ENCODE data around the gene KCTD2.
"Not testable (repeated sequence)": the region's sequence is repeated elsewhere in the genome, so short reads cannot be mapped to it uniquely, and the experiment has no call there.

Gene KCTD2

DNA sequence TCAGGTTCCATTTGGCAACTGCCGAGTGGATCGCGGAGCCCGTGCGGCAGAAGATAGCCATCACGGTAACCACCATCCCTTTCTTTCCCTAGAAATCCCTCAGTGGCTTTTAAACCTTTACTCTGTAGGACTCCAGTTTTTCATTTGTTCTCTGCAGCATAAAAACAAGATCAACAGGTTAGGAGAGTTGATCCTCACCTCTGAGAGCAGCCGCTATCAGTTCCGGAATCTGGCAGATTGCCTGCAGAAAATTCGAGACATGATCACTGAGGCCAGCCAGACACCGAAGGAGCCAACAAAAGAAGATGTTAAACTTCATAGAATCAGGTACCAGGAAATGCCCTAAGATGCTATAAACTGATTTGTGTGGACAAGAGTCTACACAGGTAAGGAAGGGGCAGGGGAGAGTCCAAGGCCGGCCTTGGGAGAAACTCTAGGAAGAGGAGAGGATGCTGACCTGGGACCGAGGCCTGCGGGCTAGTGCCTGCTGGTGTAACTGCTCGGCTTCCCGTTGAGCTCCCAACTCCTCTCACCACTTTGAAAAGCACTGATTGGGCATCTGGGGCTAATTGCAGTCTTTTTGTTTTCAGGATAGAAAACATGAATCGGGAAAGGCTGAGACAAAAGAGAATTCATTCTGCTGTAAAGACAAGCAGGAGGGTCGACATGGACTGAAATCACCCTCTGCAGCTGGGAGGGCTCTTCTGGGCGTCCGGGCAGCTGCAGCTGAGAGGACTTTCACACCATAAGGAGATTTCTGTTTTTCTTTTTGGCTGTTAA, 26.5 kb upstream of the KCTD2 start:
- DNase-seq: no peak

DNA sequence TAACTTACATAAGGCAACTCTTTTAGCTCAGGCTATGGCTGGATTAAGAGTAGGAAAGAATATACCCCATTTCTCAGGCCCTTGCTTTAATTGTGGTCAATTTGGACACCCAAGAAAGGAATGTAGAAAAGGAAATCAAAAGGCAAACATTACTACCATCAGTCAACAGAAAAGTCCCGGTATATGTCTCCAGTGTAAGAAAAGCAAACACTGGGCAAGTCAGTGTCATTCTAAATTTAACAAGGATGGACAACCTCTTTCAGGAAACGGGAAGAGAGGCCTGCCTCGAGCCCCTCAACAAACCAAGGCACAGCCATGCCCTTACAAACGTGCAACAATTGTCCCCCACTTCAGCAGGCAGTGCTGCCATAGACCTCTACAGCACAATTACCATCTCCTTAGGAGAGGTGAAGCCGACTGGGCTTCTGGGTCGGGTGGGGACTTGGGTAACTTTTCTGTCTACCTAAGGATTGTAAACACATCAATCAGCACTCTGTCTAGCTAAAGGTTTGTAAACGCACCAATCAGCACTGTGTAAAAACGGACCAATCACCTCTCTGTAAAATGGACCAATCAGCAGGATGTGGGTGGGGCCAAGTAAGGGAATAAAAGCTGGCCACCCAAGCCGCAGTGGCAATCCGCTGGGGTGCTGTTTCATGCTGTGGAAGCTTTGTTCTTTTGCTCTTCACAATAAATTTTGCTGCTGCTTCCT, 22.2 kb upstream of the KCTD2 start:
- peak; percentile 29 for DNase-seq

DNA sequence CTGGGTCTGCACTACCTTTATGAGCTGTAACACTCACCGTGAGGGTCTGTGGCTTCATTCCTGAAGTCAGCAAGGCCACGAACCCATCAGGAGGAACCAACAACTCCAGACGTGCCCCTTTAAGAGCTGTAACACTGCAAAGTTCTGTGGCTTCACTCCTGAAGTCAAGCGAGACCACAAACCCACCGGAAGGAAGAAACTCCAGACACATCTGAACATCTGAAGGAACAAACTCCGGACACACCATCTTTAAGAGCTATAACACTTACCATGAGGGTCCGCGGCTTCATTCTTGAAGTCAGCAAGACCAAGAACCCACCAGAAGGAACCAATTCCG, 21.7 kb upstream of the KCTD2 start:
- not testable (repeated sequence) for DNase-seq

DNA sequence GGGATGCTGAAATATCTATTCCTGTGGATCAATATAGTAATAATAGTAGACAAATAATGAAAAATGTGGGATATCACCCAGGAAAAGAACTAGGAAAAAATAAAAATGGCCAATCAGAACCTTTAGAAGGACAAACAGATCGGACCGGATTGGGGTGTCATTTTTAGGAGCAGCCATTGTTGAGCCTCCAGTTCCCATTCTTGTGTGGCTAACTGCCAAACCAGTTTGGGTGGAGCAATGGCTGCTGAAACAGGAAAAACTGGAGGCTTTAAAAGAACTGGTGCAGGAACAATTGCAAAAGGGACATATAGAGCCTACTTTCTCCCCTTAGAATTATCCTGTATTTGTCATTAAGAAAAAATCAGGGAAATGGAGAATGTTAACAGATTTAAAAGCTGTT, 20.4 kb upstream of the KCTD2 start:
- DNase-seq: not testable (repeated sequence)

GRCh38 chr17:75030161-75030560, 16.9 kb upstream of the KCTD2 start:
- DNase-seq: no peak

- DNase-seq: peak; percentile 66
These were observed 14.9 kb upstream of the KCTD2 start for GRCh38 chr17:75031972-75032719.

DNA sequence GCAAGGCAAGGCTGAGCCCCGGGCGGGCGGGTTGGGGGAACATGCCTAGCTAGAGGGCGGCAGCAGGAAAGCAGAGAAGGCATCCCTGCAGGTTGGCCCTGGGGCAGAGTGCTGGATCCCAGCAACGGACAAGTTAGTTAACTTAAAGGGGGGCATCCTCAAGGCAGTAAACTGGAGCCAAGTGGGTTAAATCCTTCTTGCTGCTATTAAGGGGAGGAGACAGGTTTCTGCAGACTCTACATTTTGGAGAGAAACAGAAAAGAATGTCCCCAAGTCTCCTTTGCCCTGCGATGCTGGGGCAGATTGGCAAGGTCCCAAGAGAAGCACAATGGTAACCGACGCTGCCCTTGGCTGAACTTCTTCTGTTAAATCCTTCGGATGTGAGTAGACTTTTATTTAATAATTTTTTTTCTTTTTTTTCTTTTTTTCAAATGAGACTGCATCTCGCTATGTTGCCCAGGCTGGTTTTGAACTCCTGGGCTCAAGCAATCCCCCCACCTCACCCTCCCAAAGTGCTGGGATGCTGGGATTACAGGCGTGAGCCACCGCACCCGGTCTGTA, 14.2 kb upstream of the KCTD2 start:
- no peak for DNase-seq

- DNase-seq: peak; percentile 90
These were observed 13.4 kb upstream of the KCTD2 start for GRCh38 chr17:75033346-75034235.

DNA sequence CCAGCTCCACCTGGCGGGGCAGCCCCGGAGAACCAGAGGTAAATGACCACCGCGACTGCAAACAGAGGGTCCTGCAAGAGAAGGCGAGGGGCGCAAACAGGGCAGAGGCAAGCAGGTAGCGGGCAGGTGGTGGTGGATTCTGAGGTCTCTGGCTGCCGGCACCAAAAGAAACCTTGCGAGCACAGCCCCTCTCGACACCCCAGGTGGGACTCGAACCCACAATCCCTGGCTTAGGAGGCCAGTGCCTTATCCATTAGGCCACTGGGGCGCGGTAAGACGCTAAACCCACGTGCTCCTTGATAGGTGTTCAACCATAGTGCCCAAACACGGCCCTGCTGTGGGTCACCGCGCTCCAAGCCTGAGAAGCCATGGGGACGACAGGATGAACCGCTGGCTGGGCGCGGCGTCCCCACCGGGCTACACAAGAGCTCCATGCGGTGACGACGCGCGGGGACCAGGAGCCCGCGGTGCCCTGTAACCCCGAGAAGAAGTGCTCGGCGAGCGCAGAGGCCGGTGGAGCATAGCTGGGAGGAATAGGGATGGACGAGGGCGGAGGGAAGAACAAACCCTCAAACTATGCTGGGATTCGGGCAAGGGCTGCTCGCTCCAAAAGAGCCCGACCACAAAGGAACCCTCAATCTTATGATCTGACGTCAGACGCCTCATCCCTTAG, 12.7 kb upstream of the KCTD2 start:
- DNase-seq: peak; percentile 91

DNA sequence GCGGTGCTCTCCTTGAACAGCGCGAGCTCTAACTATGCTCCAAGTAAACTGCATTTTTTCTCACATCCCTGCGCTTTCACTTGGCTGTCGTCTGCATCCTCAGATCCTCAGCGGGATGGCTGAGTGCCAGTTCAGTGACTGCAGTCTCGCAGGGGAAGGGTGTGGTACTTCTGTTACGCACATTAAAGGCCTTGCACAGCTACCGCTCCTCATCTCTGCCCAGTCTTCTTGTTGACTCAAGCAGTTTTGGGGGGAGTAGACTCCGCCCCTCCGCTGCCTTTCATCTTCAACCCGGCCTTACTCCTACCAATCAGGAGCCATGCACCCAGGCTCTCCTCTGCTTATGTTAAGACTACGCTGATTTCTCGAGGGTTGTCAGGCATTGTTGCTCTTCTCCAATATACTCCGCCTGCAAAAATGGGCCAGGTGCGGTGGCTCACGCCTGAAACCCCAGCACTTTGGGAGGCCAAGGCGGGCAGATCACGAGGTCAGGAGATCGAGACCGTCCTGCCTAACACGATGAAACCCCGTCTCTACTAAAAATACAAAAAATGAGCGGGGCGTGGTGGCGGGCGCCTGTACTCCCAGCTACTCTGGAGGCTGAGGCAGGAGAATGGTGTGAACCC, 10.3 kb upstream of the KCTD2 start:
- DNase-seq: peak; percentile 82

DNA sequence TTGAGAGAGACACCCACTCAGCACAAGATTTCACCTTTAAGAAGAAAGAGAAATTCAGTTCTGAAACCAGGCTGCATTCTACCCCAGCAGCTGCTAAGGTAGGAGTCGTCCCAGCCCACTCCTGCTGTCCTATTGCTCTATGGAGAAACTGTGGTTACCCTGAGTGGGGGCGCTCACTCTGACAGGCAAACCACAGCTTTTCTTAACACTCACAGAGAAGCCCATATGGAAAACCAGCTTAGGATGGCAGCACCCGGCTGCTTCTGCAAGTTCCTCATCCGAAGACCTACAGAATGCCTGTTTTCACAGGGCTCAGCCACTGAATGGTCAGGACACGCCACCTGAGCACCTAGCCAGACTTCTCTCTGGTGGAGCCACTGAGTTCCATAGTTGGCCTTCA, 7.8 kb upstream of the KCTD2 start:
- no peak for DNase-seq

DNA sequence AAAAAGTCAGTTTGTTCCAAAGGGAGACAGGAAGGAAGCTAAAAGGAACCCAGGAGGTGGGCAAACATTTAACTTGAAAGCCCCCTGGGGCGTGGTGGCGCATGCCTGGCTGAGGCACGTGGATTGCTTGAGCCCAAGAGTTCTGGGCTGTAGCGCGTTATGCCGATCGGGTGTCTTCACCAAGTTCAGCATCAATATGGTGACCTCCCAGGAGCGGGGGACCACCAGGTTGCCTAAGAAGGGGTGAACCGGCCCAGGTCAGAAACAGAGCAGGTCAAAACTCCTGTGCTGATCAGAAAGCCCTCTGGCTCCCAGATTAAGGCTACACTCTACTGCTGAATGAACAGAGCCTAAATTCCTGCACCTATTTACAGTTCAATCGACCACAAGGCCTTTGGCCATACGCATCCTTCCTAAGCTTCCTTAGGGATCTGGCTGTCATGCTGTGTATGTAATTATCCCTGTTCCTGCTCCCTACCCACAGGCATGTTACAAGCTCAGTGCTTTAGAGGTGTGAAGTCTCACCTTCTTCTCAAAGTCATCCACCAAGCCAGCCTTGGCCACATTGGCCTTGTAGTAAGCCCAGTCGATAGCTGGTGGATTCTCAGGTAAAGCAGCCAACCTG, 5.3 kb upstream of the KCTD2 start:
- no peak for DNase-seq

GRCh38 chr17:75043789-75044188, 3.2 kb upstream of the KCTD2 start:
- not testable (repeated sequence) for DNase-seq

DNA sequence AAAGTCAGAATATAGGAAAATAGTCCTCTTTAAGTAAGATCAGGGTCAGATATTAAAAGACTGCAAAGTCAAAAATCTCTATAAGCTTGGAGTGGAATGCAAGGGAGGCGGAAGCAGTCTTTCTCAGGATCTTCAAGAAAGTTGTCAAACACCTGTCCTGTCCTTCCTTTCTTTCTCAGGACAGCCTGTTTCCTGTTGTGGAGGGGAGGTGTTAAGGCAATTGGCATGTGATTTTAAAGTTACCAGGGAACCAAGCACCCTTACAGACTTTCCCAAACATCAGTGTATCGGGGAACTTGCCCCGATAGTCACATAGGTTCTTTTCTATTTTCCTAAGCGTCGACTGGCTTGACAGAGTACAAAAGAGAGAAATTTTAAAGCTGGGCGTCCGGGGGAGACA, 2.3 kb upstream of the KCTD2 start:
- no peak for DNase-seq

GRCh38 chr17:75045946-75046406, 1.0 kb upstream of the KCTD2 start:
- not testable (repeated sequence) for DNase-seq

DNA sequence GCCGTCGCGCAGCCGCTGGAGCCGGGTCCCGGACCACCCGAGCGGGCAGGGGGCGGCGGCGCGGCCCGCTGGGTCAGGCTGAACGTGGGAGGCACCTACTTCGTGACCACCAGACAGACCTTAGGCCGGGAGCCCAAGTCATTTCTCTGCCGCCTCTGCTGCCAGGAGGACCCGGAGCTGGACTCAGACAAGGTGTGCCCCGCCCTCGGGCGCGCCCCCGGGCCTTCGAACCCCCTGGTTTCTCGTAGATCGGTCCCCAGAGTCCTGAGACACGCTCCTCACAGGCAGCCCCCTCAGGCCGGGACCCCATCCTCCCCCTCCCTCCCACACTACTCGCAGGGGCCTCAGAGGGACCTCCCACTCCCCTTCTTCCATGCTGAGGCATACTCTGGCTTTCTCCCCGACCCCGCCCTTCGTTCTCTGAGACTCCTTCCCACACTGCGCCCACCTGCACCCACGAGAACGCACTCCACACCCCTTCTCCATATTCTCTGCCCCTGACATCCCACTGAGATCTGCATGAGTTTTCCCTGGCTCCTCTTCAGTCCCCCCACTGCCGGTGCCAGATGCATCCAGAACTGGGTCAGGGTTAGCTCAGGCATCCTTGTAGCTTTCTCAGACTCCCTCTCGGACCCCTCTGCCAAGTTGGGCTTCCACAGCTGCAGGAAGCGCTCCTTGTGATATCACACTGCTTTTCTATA, 523 bp downstream of the KCTD2 start:
- peak; percentile 28 for DNase-seq

DNA sequence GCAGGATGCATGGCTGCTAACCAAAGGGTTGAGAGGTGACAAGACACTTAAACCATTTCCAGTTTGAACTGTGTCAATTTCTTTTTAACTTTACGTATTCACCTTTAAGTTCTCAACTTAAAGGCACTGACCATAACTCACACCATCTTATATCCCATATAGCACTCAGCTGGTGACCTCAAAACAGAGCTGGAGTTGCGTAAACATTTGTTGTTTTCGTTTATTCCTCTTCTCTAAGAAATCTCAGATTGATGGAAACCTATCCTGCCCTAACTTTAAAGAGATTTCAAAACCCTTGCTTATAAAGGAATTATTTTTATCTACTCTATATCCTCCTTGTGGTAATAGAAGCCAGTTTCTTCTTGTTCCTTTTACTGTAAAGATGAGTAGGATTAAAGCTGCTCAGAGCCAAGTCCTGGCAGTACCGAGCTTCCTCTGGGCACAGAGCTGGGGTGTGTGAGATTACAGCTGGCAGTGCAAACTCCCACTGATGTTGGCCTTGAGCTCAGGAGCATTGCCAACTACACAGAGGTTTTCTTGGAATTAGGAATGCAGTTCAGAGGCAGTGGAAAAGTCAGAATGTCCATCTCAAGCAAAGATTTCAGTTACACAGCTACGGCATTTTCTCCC, 1.3 kb downstream of the KCTD2 start:
- no peak for DNase-seq

DNA sequence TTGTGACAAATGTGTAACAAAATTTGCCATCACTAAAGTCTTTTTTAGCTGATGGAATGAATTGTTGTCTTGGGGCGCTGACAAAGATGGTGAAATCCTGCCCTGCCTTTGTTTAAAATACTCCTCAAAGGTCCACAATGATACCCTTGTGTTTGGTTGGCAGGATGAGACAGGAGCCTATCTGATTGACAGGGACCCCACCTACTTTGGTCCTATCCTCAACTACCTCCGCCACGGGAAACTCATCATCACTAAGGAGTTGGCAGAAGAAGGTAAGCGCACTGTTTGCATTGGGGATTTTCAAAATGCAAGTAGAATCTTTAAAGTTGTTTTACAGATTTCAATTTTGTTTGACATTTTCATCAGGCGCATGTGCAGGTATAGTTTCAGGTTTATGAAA, 2.0 kb downstream of the KCTD2 start:
- DNase-seq: no peak

- no peak for DNase-seq
These were observed 2.7 kb downstream of the KCTD2 start for GRCh38 chr17:75049706-75050105.

DNA sequence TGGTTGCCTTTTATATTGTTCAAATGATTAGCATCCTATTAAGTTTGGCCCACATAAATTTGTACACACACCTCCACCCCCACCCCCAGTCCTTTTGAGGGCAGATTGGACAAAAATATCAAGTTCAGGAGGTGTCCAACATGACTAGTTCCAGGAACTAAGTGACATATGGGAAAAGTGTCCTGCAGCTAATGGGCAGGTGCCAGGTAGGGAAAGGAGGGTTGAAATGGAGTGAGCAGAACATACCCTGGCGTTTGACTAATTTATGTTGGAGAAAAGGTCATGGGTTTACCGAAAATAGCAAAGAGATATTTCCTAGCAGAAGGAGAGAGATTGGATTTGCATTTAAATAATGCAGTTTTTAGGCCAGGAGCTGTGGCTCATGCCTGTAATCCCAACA, 4.9 kb downstream of the KCTD2 start:
- no peak for DNase-seq
